ENCODE data around the gene GPX4. TPM values are rescaled to one million over a fixed set of nuclear protein-coding genes. Genes with fewer than 3 reads are reported as not detected.

The GPX4 gene
- total and polyA plus RNA-seq, 2 experiments from 2014 or later, result 351 to 573 TPM

DNA sequence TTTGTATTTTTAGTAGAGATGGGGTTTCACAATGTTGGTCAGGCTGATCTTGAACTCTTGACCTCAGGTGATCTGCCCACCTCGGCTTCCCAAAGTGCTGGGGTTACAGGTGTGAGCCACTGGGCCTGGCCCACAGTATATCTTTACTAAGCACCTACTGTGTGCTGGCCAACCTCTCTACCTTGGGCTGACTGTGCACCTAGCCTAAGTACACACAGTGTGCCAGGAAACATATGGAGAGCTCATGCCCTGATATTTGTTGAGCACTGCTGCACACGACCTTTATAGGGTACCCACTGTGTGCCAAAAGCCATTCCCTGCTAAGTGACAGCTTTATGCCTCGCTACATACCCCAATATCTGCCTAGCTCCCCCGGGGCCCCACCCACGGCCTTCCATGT lies 43.1 kb upstream of the GPX4 start:
- peaks cover 38% of the 10 kb centered on the region for H3K9me3 Mint-ChIP-seq

More for the DNA sequence above, 43.1 kb upstream of the GPX4 start:
- Histone ChIP-seq H3K4me3 (no peak overlapping the region), H3K27me3 (ENCODE audit: insufficient read depth) (peaks cover 6% of the 10 kb centered on the region), H3K9me2 (ENCODE audit: insufficient read depth) (no peaks in the 10 kb centered on the region), H2AFZ (no peak overlapping the region), H3K4me1 (ENCODE audit: insufficient read depth) (peaks cover 4% of the 10 kb centered on the region; the same call in 1 of the 2 replicates), H3K4me2 (no peak overlapping the region), H3K36me3 (ENCODE audit: insufficient read depth) (peaks cover 18% of the 10 kb centered on the region), H4K20me1 (replicated peaks; ENCODE audit: insufficient read depth) (no peaks in the 10 kb centered on the region), H3K27ac (ENCODE audit: low read depth) (no peak overlapping the region), H3F3A (replicated peaks; ENCODE audit: low read depth) (peaks cover 18% of the 10 kb centered on the region), H3K79me2 (replicated peaks; ENCODE audit: insufficient read depth) (no peaks in the 10 kb centered on the region)
- no peak for DNase-seq (ENCODE audit: low spot score)
- no peak for TF ChIP-seq EZH2phosphoT487 (IDR thresholded peaks at IDR 0.05; ENCODE audit: unreplicated experiment)
- no peak for TF ChIP-seq NANOG (IDR thresholded peaks at IDR 0.05; ENCODE audit: borderline replicate concordance)
- TF ChIP-seq, protein P1, sequence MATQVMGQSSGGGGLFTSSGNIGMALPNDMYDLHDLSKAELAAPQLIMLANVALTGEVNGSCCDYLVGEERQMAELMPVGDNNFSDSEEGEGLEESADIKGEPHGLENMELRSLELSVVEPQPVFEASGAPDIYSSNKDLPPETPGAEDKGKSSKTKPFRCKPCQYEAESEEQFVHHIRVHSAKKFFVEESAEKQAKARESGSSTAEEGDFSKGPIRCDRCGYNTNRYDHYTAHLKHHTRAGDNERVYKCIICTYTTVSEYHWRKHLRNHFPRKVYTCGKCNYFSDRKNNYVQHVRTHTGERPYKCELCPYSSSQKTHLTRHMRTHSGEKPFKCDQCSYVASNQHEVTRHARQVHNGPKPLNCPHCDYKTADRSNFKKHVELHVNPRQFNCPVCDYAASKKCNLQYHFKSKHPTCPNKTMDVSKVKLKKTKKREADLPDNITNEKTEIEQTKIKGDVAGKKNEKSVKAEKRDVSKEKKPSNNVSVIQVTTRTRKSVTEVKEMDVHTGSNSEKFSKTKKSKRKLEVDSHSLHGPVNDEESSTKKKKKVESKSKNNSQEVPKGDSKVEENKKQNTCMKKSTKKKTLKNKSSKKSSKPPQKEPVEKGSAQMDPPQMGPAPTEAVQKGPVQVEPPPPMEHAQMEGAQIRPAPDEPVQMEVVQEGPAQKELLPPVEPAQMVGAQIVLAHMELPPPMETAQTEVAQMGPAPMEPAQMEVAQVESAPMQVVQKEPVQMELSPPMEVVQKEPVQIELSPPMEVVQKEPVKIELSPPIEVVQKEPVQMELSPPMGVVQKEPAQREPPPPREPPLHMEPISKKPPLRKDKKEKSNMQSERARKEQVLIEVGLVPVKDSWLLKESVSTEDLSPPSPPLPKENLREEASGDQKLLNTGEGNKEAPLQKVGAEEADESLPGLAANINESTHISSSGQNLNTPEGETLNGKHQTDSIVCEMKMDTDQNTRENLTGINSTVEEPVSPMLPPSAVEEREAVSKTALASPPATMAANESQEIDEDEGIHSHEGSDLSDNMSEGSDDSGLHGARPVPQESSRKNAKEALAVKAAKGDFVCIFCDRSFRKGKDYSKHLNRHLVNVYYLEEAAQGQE (IDR thresholded peaks at IDR 0.05; ENCODE audit: unreplicated experiment), result no peak
- no peak for TF ChIP-seq ETS1 (IDR thresholded peaks at IDR 0.05)
- TF ChIP-seq, protein P2, sequence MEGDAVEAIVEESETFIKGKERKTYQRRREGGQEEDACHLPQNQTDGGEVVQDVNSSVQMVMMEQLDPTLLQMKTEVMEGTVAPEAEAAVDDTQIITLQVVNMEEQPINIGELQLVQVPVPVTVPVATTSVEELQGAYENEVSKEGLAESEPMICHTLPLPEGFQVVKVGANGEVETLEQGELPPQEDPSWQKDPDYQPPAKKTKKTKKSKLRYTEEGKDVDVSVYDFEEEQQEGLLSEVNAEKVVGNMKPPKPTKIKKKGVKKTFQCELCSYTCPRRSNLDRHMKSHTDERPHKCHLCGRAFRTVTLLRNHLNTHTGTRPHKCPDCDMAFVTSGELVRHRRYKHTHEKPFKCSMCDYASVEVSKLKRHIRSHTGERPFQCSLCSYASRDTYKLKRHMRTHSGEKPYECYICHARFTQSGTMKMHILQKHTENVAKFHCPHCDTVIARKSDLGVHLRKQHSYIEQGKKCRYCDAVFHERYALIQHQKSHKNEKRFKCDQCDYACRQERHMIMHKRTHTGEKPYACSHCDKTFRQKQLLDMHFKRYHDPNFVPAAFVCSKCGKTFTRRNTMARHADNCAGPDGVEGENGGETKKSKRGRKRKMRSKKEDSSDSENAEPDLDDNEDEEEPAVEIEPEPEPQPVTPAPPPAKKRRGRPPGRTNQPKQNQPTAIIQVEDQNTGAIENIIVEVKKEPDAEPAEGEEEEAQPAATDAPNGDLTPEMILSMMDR (conservative IDR thresholded peaks at IDR 0.05; ENCODE audit: low read depth in 2 of 2), result no peak
- TF ChIP-seq CREB1 (CRISPR knock-in tag; IDR thresholded peaks at IDR 0.05; ENCODE audit: low read depth), result no peak
- TF ChIP-seq POLR2AphosphoS5 (IDR thresholded peaks at IDR 0.05; ENCODE audit: low read depth), result no peak
- TF ChIP-seq ZNF114 (CRISPR knock-in tag; IDR thresholded peaks at IDR 0.05), result no peak
- TF ChIP-seq EZH2 (IDR thresholded peaks at IDR 0.05; ENCODE audit: low read depth, unreplicated experiment), result no peak
- TF ChIP-seq ZNF331 (CRISPR knock-in tag; IDR thresholded peaks at IDR 0.05; ENCODE audit: low read depth), result no peak
- TF ChIP-seq STAT1 (IDR thresholded peaks at IDR 0.05; ENCODE audit: unreplicated experiment), result no peak
- TF ChIP-seq JUNB (IDR thresholded peaks at IDR 0.05; ENCODE audit: unreplicated experiment), result no peak
- TF ChIP-seq, protein P3, sequence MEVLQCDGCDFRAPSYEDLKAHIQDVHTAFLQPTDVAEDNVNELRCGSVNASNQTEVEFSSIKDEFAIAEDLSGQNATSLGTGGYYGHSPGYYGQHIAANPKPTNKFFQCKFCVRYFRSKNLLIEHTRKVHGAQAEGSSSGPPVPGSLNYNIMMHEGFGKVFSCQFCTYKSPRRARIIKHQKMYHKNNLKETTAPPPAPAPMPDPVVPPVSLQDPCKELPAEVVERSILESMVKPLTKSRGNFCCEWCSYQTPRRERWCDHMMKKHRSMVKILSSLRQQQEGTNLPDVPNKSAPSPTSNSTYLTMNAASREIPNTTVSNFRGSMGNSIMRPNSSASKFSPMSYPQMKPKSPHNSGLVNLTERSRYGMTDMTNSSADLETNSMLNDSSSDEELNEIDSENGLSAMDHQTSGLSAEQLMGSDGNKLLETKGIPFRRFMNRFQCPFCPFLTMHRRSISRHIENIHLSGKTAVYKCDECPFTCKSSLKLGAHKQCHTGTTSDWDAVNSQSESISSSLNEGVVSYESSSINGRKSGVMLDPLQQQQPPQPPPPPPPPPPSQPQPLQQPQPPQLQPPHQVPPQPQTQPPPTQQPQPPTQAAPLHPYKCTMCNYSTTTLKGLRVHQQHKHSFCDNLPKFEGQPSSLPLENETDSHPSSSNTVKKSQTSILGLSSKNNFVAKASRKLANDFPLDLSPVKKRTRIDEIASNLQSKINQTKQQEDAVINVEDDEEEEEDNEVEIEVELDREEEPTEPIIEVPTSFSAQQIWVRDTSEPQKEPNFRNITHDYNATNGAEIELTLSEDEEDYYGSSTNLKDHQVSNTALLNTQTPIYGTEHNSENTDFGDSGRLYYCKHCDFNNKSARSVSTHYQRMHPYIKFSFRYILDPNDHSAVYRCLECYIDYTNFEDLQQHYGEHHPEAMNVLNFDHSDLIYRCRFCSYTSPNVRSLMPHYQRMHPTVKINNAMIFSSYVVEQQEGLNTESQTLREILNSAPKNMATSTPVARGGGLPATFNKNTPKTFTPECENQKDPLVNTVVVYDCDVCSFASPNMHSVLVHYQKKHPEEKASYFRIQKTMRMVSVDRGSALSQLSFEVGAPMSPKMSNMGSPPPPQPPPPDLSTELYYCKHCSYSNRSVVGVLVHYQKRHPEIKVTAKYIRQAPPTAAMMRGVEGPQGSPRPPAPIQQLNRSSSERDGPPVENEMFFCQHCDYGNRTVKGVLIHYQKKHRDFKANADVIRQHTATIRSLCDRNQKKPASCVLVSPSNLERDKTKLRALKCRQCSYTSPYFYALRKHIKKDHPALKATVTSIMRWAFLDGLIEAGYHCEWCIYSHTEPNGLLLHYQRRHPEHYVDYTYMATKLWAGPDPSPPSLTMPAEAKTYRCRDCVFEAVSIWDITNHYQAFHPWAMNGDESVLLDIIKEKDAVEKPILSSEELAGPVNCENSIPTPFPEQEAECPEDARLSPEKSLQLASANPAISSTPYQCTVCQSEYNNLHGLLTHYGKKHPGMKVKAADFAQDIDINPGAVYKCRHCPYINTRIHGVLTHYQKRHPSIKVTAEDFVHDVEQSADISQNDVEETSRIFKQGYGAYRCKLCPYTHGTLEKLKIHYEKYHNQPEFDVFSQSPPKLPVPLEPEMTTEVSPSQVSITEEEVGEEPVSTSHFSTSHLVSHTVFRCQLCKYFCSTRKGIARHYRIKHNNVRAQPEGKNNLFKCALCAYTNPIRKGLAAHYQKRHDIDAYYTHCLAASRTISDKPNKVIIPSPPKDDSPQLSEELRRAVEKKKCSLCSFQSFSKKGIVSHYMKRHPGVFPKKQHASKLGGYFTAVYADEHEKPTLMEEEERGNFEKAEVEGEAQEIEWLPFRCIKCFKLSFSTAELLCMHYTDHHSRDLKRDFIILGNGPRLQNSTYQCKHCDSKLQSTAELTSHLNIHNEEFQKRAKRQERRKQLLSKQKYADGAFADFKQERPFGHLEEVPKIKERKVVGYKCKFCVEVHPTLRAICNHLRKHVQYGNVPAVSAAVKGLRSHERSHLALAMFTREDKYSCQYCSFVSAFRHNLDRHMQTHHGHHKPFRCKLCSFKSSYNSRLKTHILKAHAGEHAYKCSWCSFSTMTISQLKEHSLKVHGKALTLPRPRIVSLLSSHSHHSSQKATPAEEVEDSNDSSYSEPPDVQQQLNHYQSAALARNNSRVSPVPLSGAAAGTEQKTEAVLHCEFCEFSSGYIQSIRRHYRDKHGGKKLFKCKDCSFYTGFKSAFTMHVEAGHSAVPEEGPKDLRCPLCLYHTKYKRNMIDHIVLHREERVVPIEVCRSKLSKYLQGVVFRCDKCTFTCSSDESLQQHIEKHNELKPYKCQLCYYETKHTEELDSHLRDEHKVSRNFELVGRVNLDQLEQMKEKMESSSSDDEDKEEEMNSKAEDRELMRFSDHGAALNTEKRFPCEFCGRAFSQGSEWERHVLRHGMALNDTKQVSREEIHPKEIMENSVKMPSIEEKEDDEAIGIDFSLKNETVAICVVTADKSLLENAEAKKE (CRISPR knock-in tag; IDR thresholded peaks at IDR 0.05), result no peak
- Mint-ChIP-seq H3K27ac (no peak overlapping the region), H3K4me3 (no peak overlapping the region), H3K36me3 (ENCODE audit: low read depth) (peaks cover 32% of the 10 kb centered on the region), H3K4me1 (peaks cover 9% of the 10 kb centered on the region), H3K27me3 (ENCODE audit: insufficient read depth, low read depth, poor library complexity) (peaks cover 13% of the 10 kb centered on the region)
- no peak for ATAC-seq
